GM21367 (cell line): Measurements from ENCODE around the gene GLRA2.
A peak's percentile ranks its signal among the peaks of the same experiment; 100 is the strongest.

Source experiments
- ATAC-seq: cut with Tn5 transposase; IDR thresholded peaks from one replicate; pipeline ENCODE4 v1.9.1; 2021; ENCODE audit not compliant: unreplicated experiment

Gene GLRA2

GRCh38 chrX:14529290-14529989 is at the start of gene GLRA2:
TSS of gene GLRA2 (plus strand) at chrX:14529536. CDS start at chrX:14530058, 522 bp downstream.
- ATAC-seq, result no peak

GRCh38 chrX:14489437-14489836 is 39.9 kb upstream of the GLRA2 start:
- ATAC-seq, result no peak

- no peak for ATAC-seq
Observed at GRCh38 chrX:14491689-14492088, 37.6 kb upstream of the GLRA2 start.

GRCh38 chrX:14496674-14497073 is 32.7 kb upstream of the GLRA2 start:
- peak; percentile 31 for ATAC-seq

- peak; percentile 68 for ATAC-seq
Observed at GRCh38 chrX:14497184-14497666, 32.1 kb upstream of the GLRA2 start.

GRCh38 chrX:14501327-14501726 is 28.0 kb upstream of the GLRA2 start:
- ATAC-seq, result no peak

- no peak for ATAC-seq
Observed at GRCh38 chrX:14504960-14505538, 24.3 kb upstream of the GLRA2 start.

- ATAC-seq, result no peak
Observed at GRCh38 chrX:14505648-14506047, 23.7 kb upstream of the GLRA2 start.

- ATAC-seq, result no peak
Observed at GRCh38 chrX:14506866-14507265, 22.5 kb upstream of the GLRA2 start.

- no peak for ATAC-seq
Observed at GRCh38 chrX:14508025-14508690, 21.2 kb upstream of the GLRA2 start.

- no peak for ATAC-seq
Observed at GRCh38 chrX:14509325-14510057, 19.8 kb upstream of the GLRA2 start.

GRCh38 chrX:14528629-14529289 is 577 bp upstream of the GLRA2 start:
- no peak for ATAC-seq

- no peak for ATAC-seq
Observed at GRCh38 chrX:14533867-14534266, 4.5 kb downstream of the GLRA2 start.

- ATAC-seq, result no peak
Observed at GRCh38 chrX:14546190-14546589, 16.9 kb downstream of the GLRA2 start.

- ATAC-seq, result no peak
Observed at GRCh38 chrX:14554131-14554715, 24.9 kb downstream of the GLRA2 start.

GRCh38 chrX:14564058-14564457 is 34.7 kb downstream of the GLRA2 start:
- no peak for ATAC-seq

- ATAC-seq, result no peak
Observed at GRCh38 chrX:14573161-14573560, 43.8 kb downstream of the GLRA2 start.

- ATAC-seq, result no peak
Observed at GRCh38 chrX:14581081-14581480, 51.7 kb downstream of the GLRA2 start.

GRCh38 chrX:14584548-14584947 is 55.2 kb downstream of the GLRA2 start:
- ATAC-seq, result no peak

GRCh38 chrX:14590216-14590615 is 60.9 kb downstream of the GLRA2 start:
- no peak for ATAC-seq
